ENCODE measurements around the gene CEACAM5.
A peak's percentile ranks its signal among the peaks of the same experiment; 100 is the strongest.
"Not testable (repeated sequence)": the region's sequence is repeated elsewhere in the genome, so short reads cannot be mapped to it uniquely, and the experiment has no call there.

The CEACAM5 gene

DNA sequence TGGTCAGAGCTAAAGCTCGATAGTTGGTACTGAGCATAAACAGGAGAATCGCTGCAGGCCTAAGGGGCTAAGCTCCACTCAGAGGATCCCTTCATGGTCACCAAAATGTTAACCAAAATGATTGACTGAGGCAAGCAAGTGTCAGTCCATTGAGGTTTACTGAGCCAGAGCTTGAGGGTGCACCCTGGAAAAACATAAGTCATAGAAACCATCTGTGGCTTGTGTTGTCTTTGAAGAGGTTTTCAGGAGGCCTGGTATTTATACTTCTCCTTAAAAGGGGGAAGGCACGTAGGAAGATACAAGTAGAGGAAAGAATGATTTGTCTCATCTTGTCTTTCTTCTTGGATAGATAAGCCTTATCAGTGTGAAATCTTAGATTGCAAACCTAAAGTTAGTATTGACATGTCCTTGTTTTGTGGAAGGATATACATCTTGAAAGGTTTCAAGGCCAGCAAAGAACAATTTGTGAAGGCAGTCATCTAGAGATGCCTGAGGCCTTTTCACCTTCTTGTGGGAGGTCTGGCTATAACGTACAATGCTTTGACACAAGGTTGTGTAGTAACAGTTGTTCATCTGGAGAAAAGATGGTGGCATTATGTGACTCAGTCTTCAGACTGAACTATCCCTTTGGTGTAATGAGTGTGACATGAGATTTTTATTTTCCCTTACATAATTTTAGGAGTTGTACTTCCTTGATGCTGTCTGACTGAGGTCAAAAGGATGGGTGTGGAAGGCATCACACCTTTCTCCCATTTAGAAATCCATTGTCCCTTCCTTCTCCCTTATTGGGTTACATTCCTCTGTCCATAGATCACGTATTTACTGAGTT lies 32.2 kb downstream of the CEACAM5 start:
- no peaks in the 10 kb centered on the region for H3K36me3 ChIP-seq (ENCODE audit: control insufficient read depth, insufficient read depth, low read length)
- no peaks in the 10 kb centered on the region for H3K4me1 ChIP-seq (ENCODE audit: control insufficient read depth, insufficient read depth, low read length)
- no peaks in the 10 kb centered on the region for H3K27me3 ChIP-seq (ENCODE audit: control insufficient read depth, insufficient read depth, low read length)
- H3K4me3 ChIP-seq (ENCODE audit: low read length): no peak overlapping the region
- WGBS (ENCODE audit: insufficient coverage, insufficient read length): no CpG with 5 or more reads among the region's 5 CpGs
- H3K9me3 ChIP-seq (ENCODE audit: control insufficient read depth, insufficient read depth, low read length): no peaks in the 10 kb centered on the region
- H3K27ac ChIP-seq (ENCODE audit: low read length): no peak overlapping the region
- DNase-seq (ENCODE audit: low read depth, low spot score): no peak

DNA sequence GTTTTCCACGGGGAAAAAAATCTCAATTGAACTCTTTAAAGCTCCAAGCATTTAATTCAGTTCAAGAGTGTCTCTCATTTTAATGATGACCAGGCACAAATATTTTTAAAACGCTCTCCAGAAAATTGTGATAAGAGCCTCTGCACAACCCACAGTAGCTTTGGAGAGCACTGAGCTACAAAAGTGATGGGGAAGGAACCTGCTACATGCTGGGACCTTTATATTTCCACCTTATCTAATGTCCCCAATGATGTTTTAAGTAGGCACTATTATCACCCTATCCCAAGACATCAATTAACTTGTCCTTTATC lies 32.8 kb downstream of the CEACAM5 start:
- Histone ChIP-seq H3K4me3 (ENCODE audit: low read length) (no peak overlapping the region), H3K4me1 (ENCODE audit: control insufficient read depth, insufficient read depth, low read length) (no peaks in the 10 kb centered on the region), H3K27me3 (ENCODE audit: control insufficient read depth, insufficient read depth, low read length) (no peaks in the 10 kb centered on the region), H3K9me3 (ENCODE audit: control insufficient read depth, insufficient read depth, low read length) (no peaks in the 10 kb centered on the region), H3K27ac (ENCODE audit: low read length) (no peak overlapping the region), H3K36me3 (ENCODE audit: control insufficient read depth, insufficient read depth, low read length) (no peaks in the 10 kb centered on the region)
- DNase-seq (ENCODE audit: low read depth, low spot score): no peak
- no CpG with 5 or more reads among the region's 2 CpGs for WGBS (ENCODE audit: insufficient coverage, insufficient read length)

DNA sequence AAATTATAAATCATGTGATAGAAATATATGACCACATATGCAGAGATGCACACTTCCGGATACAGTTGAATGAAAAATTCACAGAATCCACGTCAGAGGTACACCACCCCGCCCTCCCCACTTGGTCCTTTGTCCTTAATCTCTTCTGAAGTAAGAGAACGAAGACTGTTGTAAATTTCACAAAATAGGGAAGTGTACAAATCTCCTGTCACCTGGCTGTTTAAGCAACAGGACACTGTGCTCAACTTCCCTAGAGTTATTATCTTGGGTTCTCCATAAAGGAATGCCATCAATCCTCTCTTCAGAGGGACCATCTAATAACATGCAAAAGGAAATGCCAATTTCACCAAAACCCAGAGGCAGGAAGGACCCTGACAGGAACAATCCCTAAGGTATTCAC lies 36.4 kb downstream of the CEACAM5 start:
- H3K27me3 ChIP-seq (ENCODE audit: control insufficient read depth, insufficient read depth, low read length): peaks cover 2% of the 10 kb centered on the region; the same call in 1 of the 2 replicates
- H3K9me3 ChIP-seq (ENCODE audit: control insufficient read depth, insufficient read depth, low read length): no peaks in the 10 kb centered on the region
- H3K36me3 ChIP-seq (ENCODE audit: control insufficient read depth, insufficient read depth, low read length): no peaks in the 10 kb centered on the region
- no peaks in the 10 kb centered on the region for H3K4me1 ChIP-seq (ENCODE audit: control insufficient read depth, insufficient read depth, low read length)
- no peak overlapping the region for H3K4me3 ChIP-seq (ENCODE audit: low read length)
- no peak overlapping the region for H3K27ac ChIP-seq (ENCODE audit: low read length)
- DNase-seq (ENCODE audit: low read depth, low spot score): no peak
- no CpG with 5 or more reads among the region's 4 CpGs for WGBS (ENCODE audit: insufficient coverage, insufficient read length)

GRCh38 chr19:41745756-41746155 lies 37.3 kb downstream of the CEACAM5 start:
- Histone ChIP-seq H3K27ac (ENCODE audit: low read length) (no peak overlapping the region), H3K4me1 (ENCODE audit: control insufficient read depth, insufficient read depth, low read length) (no peaks in the 10 kb centered on the region), H3K9me3 (ENCODE audit: control insufficient read depth, insufficient read depth, low read length) (no peaks in the 10 kb centered on the region), H3K27me3 (ENCODE audit: control insufficient read depth, insufficient read depth, low read length) (peaks cover 2% of the 10 kb centered on the region; the same call in 1 of the 2 replicates), H3K4me3 (ENCODE audit: low read length) (no peak overlapping the region), H3K36me3 (ENCODE audit: control insufficient read depth, insufficient read depth, low read length) (no peaks in the 10 kb centered on the region)
- DNase-seq (ENCODE audit: low read depth, low spot score): no peak
- no CpG with 5 or more reads among the region's 5 CpGs for WGBS (ENCODE audit: insufficient coverage, insufficient read length)

GRCh38 chr19:41746593-41747227 lies 38.3 kb downstream of the CEACAM5 start:
- no CpG with 5 or more reads among the region's 11 CpGs for WGBS (ENCODE audit: insufficient coverage, insufficient read length)
- Histone ChIP-seq H3K36me3 (ENCODE audit: control insufficient read depth, insufficient read depth, low read length) (no peaks in the 10 kb centered on the region), H3K27me3 (ENCODE audit: control insufficient read depth, insufficient read depth, low read length) (peaks cover 2% of the 10 kb centered on the region; the same call in 1 of the 2 replicates), H3K27ac (ENCODE audit: low read length) (no peak overlapping the region), H3K4me1 (ENCODE audit: control insufficient read depth, insufficient read depth, low read length) (no peaks in the 10 kb centered on the region), H3K4me3 (ENCODE audit: low read length) (no peak overlapping the region), H3K9me3 (ENCODE audit: control insufficient read depth, insufficient read depth, low read length) (no peaks in the 10 kb centered on the region)
- no peak for DNase-seq (ENCODE audit: low read depth, low spot score)

- no peaks in the 10 kb centered on the region for H3K36me3 ChIP-seq (ENCODE audit: control insufficient read depth, insufficient read depth, low read length)
- no peak overlapping the region for H3K4me3 ChIP-seq (ENCODE audit: low read length)
- H3K27ac ChIP-seq (ENCODE audit: low read length): no peak overlapping the region
- H3K27me3 ChIP-seq (ENCODE audit: control insufficient read depth, insufficient read depth, low read length): peaks cover 2% of the 10 kb centered on the region; the same call in 1 of the 2 replicates
- H3K4me1 ChIP-seq (ENCODE audit: control insufficient read depth, insufficient read depth, low read length): no peaks in the 10 kb centered on the region
- no peaks in the 10 kb centered on the region for H3K9me3 ChIP-seq (ENCODE audit: control insufficient read depth, insufficient read depth, low read length)
- WGBS (ENCODE audit: insufficient coverage, insufficient read length): no CpG with 5 or more reads among the region's 3 CpGs
- DNase-seq (ENCODE audit: low read depth, low spot score): no peak
Measured at GRCh38 chr19:41748012-41748411, 39.6 kb downstream of the CEACAM5 start.

- not testable (repeated sequence) for H3K27me3 ChIP-seq (ENCODE audit: control insufficient read depth, insufficient read depth, low read length); DNase-seq (ENCODE audit: low read depth, low spot score); H3K4me1 ChIP-seq (ENCODE audit: control insufficient read depth, insufficient read depth, low read length); H3K9me3 ChIP-seq (ENCODE audit: control insufficient read depth, insufficient read depth, low read length); H3K36me3 ChIP-seq (ENCODE audit: control insufficient read depth, insufficient read depth, low read length); H3K4me3 ChIP-seq (ENCODE audit: low read length); H3K27ac ChIP-seq (ENCODE audit: low read length)
- WGBS (ENCODE audit: insufficient coverage, insufficient read length): no CpG with 5 or more reads among the region's 10 CpGs
Measured at GRCh38 chr19:41750248-41751134, 42.1 kb downstream of the CEACAM5 start.

GRCh38 chr19:41753159-41753558 lies 44.7 kb downstream of the CEACAM5 start:
- Histone ChIP-seq H3K9me3 (ENCODE audit: control insufficient read depth, insufficient read depth, low read length) (no peaks in the 10 kb centered on the region), H3K27ac (ENCODE audit: low read length) (no peak overlapping the region), H3K36me3 (ENCODE audit: control insufficient read depth, insufficient read depth, low read length) (no peaks in the 10 kb centered on the region), H3K4me3 (ENCODE audit: low read length) (no peak overlapping the region), H3K27me3 (ENCODE audit: control insufficient read depth, insufficient read depth, low read length) (no peaks in the 10 kb centered on the region), H3K4me1 (ENCODE audit: control insufficient read depth, insufficient read depth, low read length) (no peaks in the 10 kb centered on the region)
- WGBS (ENCODE audit: insufficient coverage, insufficient read length): no CpG with 5 or more reads among the region's 12 CpGs
- DNase-seq (ENCODE audit: low read depth, low spot score): peak; percentile 33

DNA sequence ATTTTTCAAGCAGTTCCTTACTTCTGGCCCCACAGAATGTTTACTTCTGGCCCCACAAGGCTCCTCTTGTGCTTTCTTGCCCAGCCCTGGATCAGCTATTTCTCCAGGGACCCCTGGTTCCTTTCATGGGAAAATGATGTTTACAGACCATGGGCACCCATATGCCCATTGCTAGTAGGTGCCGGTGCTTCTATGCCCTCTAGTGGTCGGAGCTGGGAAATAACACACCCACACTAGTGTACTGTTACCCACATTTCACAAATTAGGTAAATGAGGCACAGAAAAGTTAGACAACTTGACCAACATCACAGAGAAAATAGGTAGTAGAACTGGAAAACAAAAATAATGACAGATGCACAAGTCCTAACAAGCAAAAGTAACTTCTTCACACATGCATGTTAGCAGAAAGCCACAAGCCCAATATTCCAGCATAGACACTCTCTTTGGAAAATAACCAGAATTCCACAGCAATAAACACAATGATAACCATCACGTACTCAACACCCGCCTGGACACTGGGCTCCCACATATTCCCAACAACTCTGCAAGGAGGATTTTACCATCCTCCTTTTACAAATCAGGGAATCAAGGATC lies 45.6 kb downstream of the CEACAM5 start:
- no peak overlapping the region for H3K4me3 ChIP-seq (ENCODE audit: low read length)
- no CpG with 5 or more reads among the region's 4 CpGs for WGBS (ENCODE audit: insufficient coverage, insufficient read length)
- H3K27ac ChIP-seq (ENCODE audit: low read length): no peak overlapping the region
- DNase-seq (ENCODE audit: low read depth, low spot score): no peak
- no peaks in the 10 kb centered on the region for H3K36me3 ChIP-seq (ENCODE audit: control insufficient read depth, insufficient read depth, low read length)
- no peaks in the 10 kb centered on the region for H3K27me3 ChIP-seq (ENCODE audit: control insufficient read depth, insufficient read depth, low read length)
- no peaks in the 10 kb centered on the region for H3K4me1 ChIP-seq (ENCODE audit: control insufficient read depth, insufficient read depth, low read length)
- H3K9me3 ChIP-seq (ENCODE audit: control insufficient read depth, insufficient read depth, low read length): no peaks in the 10 kb centered on the region

GRCh38 chr19:41755328-41755913 lies 47.0 kb downstream of the CEACAM5 start, which contains the start of gene CEACAM6:
Gene CEACAM6, plus strand, starts transcription at chr19:41755530. Its CDS starts 109 bp downstream, at chr19:41755639.
- DNase-seq (ENCODE audit: low read depth, low spot score): no peak
- Histone ChIP-seq H3K4me1 (ENCODE audit: control insufficient read depth, insufficient read depth, low read length) (no peaks in the 10 kb centered on the region), H3K9me3 (ENCODE audit: control insufficient read depth, insufficient read depth, low read length) (no peaks in the 10 kb centered on the region), H3K36me3 (ENCODE audit: control insufficient read depth, insufficient read depth, low read length) (no peaks in the 10 kb centered on the region), H3K27ac (ENCODE audit: low read length) (no peak within 1 kb of the TSS), H3K4me3 (ENCODE audit: low read length) (no peak within 1 kb of the TSS), H3K27me3 (ENCODE audit: control insufficient read depth, insufficient read depth, low read length) (no peaks in the 10 kb centered on the region)
- no CpG with 5 or more reads among the region's 3 CpGs for WGBS (ENCODE audit: insufficient coverage, insufficient read length)

All from iPS DF 6.9 (cell line).